SK-N-SH (cell line): ENCODE measurements around the gene FAF2. TPM values are rescaled to one million over a fixed set of nuclear protein-coding genes. Genes with fewer than 3 reads are reported as not detected.
A peak's percentile ranks its signal among the peaks of the same experiment; 100 is the strongest.

ENCODE experiments used
- CTCF ChIA-PET: fragments of 300-600, 350-600 bp; formaldehyde crosslinking; extraction: SDS; loops from one replicate; lab custom pipeline; 2021; lab: Yijun Ruan, JAX
- POLR2A ChIA-PET: fragments of 350-600 bp; sonication (Branson Sonifier 250); formaldehyde crosslinking; extraction: SDS; loops from one replicate; lab custom pipeline; 2020; ENCODE audit warnings: antibody characterized with exemption, inconsistent platforms; lab: Yijun Ruan, JAX
- DNase-seq: peaks from one replicate; pipeline ENCODE4 v3.0.0; 2012
- H2AFZ ChIP-seq: fragments of 200-600 bp; sonication (generic); 2 replicates; pipeline ENCODE4 v1.8.1; 2016; ENCODE audit warnings: antibody characterized with exemption, mild to moderate bottlenecking, low read depth
- H3F3A ChIP-seq: fragments of 200-600 bp; sonication (generic); replicated peaks from 2 replicates; pipeline ENCODE3; 2016; ENCODE audit warnings: antibody characterized with exemption, mild to moderate bottlenecking; ENCODE audit not compliant: insufficient read depth
- H3K27ac ChIP-seq, 2 experiments: fragments of 200-500 bp in 1 of 2; fragments of 200-600 bp in 1 of 2; sonication (Bioruptor generic) in 1 of 2; sonication (generic), shearing (Covaris generic) in 1 of 2; 2 replicates each; pipeline versions ENCODE4 v1.5.1 to v1.6.1; 2014 to 2016; ENCODE audit warnings: low read depth in 2 of 2, inconsistent platforms in 1 of 2, low read length in 1 of 2, mild to moderate bottlenecking in 1 of 2, mixed read lengths in 1 of 2
- H3K27me3 ChIP-seq: fragments of 200-600 bp; sonication (generic), shearing (Covaris generic); 2 replicates; pipeline ENCODE4 v1.6.1; 2016; ENCODE audit warnings: mixed run types; ENCODE audit not compliant: insufficient read depth
- H3K36me3 ChIP-seq, 2 experiments: fragments of 200-500 bp in 1 of 2; fragments of 200-600 bp in 1 of 2; sonication (Bioruptor generic) in 1 of 2; sonication (generic) in 1 of 2; replicated peaks in 1 of 2; 2 replicates each; pipeline versions ENCODE3 to v1.5.1; 2014 to 2016; ENCODE audit warnings: low read length in 1 of 2, mild to moderate bottlenecking in 1 of 2; ENCODE audit not compliant: insufficient read depth in 2 of 2, control insufficient read depth in 1 of 2
- H3K4me1 ChIP-seq, 2 experiments: fragments of 200-500 bp in 1 of 2; fragments of 200-600 bp in 1 of 2; sonication (Bioruptor generic) in 1 of 2; sonication (generic), shearing (Covaris generic) in 1 of 2; 2 replicates each; pipeline versions ENCODE4 v1.5.1 to v1.6.1; 2014 to 2016; ENCODE audit warnings: low read depth in 1 of 2, low read length in 1 of 2, mixed run types in 1 of 2; ENCODE audit not compliant: insufficient read depth in 2 of 2, control insufficient read depth in 1 of 2
- H3K4me2 ChIP-seq: fragments of 200-600 bp; sonication (generic), shearing (Covaris generic); 2 replicates; pipeline ENCODE4 v1.6.1; 2017; ENCODE audit warnings: mixed run types
- H3K4me3 ChIP-seq, 2 experiments: fragments of 200-500 bp in 1 of 2; fragments of 200-600 bp in 1 of 2; sonication (Bioruptor generic) in 1 of 2; sonication (generic), shearing (Covaris generic) in 1 of 2; 2 replicates each; pipeline versions ENCODE4 v1.5.1 to v1.8.1; 2014 to 2016; ENCODE audit warnings: low read depth in 2 of 2, inconsistent platforms in 1 of 2, low read length in 1 of 2, mild to moderate bottlenecking in 1 of 2, mixed read lengths in 1 of 2, moderate library complexity in 1 of 2
- H3K79me2 ChIP-seq: fragments of 200-600 bp; sonication (generic); 2 replicates; pipeline ENCODE4 v1.8.1; 2017; ENCODE audit warnings: mild to moderate bottlenecking; ENCODE audit not compliant: insufficient read depth
- H3K9ac ChIP-seq: fragments of 200-600 bp; sonication (generic); 2 replicates; pipeline ENCODE4 v1.6.1; 2017; ENCODE audit warnings: mixed run types
- H3K9me2 ChIP-seq: fragments of 200-600 bp; sonication (generic); 2 replicates; pipeline ENCODE4 v1.6.1; 2017; ENCODE audit warnings: mixed run types
- H3K9me3 ChIP-seq: fragments of 200-600 bp; sonication (generic); 2 replicates; pipeline ENCODE4 v1.6.1; 2017; ENCODE audit warnings: mixed run types, mild to moderate bottlenecking, moderate library complexity
- H4K20me1 ChIP-seq: fragments of 200-600 bp; sonication (generic); 2 replicates; pipeline ENCODE4 v1.6.1; 2017; ENCODE audit warnings: mild to moderate bottlenecking, mixed run types; ENCODE audit not compliant: insufficient read depth
- ELF1 ChIP-seq: IDR thresholded peaks from 2 replicates; pipeline ENCODE4 v1.4.0; 2012
- EP300 ChIP-seq, 2 experiments: IDR thresholded peaks; 2 replicates each; pipeline versions ENCODE4 v1.4.0 to v1.6.1; 2012; ENCODE audit warnings: borderline replicate concordance in 1 of 2, low read depth in 1 of 2, low read length in 1 of 2
- FOSL2 ChIP-seq: IDR thresholded peaks from 2 replicates; pipeline ENCODE4 v1.4.0; 2012; ENCODE audit warnings: low read depth, mild to moderate bottlenecking, moderate library complexity, borderline replicate concordance
- FOXJ3 ChIP-seq: sonication (generic); formaldehyde crosslinking; IDR thresholded peaks from 2 replicates; pipeline ENCODE4 v1.5.1; 2020; ENCODE audit warnings: mild to moderate bottlenecking, missing genetic modification reagents
- JUND ChIP-seq: IDR thresholded peaks from 2 replicates; pipeline ENCODE4 v1.4.0; 2012
- MAX ChIP-seq: IDR thresholded peaks from 2 replicates; pipeline ENCODE4 v1.4.0; 2012; ENCODE audit warnings: low read depth
- MEF2A ChIP-seq: IDR thresholded peaks from 2 replicates; pipeline ENCODE4 v1.4.0; 2012; ENCODE audit warnings: low read depth, borderline replicate concordance
- NFIC ChIP-seq: IDR thresholded peaks from 2 replicates; pipeline ENCODE4 v1.4.0; 2012; ENCODE audit warnings: borderline replicate concordance
- NRF1 ChIP-seq: IDR thresholded peaks from 2 replicates; pipeline ENCODE4 v1.6.1; 2012; ENCODE audit warnings: low read depth, mild to moderate bottlenecking, low read length
- POLR2AphosphoS5 ChIP-seq: IDR thresholded peaks from 2 replicates; pipeline ENCODE4 v1.6.1; 2012; ENCODE audit warnings: low read depth, low read length
- RFX5 ChIP-seq: IDR thresholded peaks from 2 replicates; pipeline ENCODE4 v1.6.1; 2012; ENCODE audit warnings: mild to moderate bottlenecking, improper control_type of control experiment, low read length
- RXRA ChIP-seq: IDR thresholded peaks from 2 replicates; pipeline ENCODE4 v1.4.0; 2012; ENCODE audit warnings: low read depth, mild to moderate bottlenecking, borderline replicate concordance
- SIN3A ChIP-seq: IDR thresholded peaks from 2 replicates; pipeline ENCODE4 v1.6.1; 2012; ENCODE audit warnings: low read depth, mild to moderate bottlenecking, low read length, moderate library complexity, borderline replicate concordance
- SMC3 ChIP-seq: IDR thresholded peaks from 2 replicates; pipeline ENCODE4 v1.6.1; 2012; ENCODE audit warnings: low read depth, low read length, improper control_type of control experiment
- TAF1 ChIP-seq: IDR thresholded peaks from 2 replicates; pipeline ENCODE4 v1.6.1; 2012; ENCODE audit warnings: low read depth, mild to moderate bottlenecking, low read length, moderate library complexity, borderline replicate concordance
- TCF12 ChIP-seq: IDR thresholded peaks from 2 replicates; pipeline ENCODE4 v1.4.0; 2012
- USF1 ChIP-seq: IDR thresholded peaks from 2 replicates; pipeline ENCODE4 v1.4.0; 2012; ENCODE audit warnings: low read depth, borderline replicate concordance
- USF2 ChIP-seq: fragments of 150-350 bp; IDR thresholded peaks from 2 replicates; pipeline ENCODE4 v1.6.1; 2017; ENCODE audit warnings: antibody characterized with exemption, low read length, low read depth, borderline replicate concordance
- WGBS: methylation state at CpG from one replicate; pipeline ENCODE4 v1.1.6; 2017; ENCODE audit warnings: low lambda C conversion rate; 5-methylcytosine and 5-hydroxymethylcytosine counted together
- polyA plus RNA-seq, 3 experiments: library from polyadenylated mRNA; depleted of rRNA; stranded (reverse); fragments of >200 nt; gene quantifications; 2 replicates each; pipeline ENCODE4 v1.2.3, GENCODE V29; 2012
- TF ChIP-seq, protein P1 (sequence below): fragments of 150-350 bp; IDR thresholded peaks from 2 replicates; pipeline ENCODE4 v1.6.1; 2016; ENCODE audit warnings: mild to moderate bottlenecking, low read depth, low read length
- TF ChIP-seq, protein P2 (sequence below): fragments of 200-600 bp; sonication (generic); IDR thresholded peaks from 2 replicates; pipeline ENCODE4 v1.6.1; 2017; ENCODE audit warnings: antibody characterized with exemption, mild to moderate bottlenecking, moderate library complexity
- TF ChIP-seq, protein P3 (sequence below): IDR thresholded peaks from 2 replicates; pipeline ENCODE4 v1.4.0; 2012; ENCODE audit warnings: low read depth, borderline replicate concordance
- TF ChIP-seq, protein P4 (sequence below): IDR thresholded peaks from 2 replicates; pipeline ENCODE4; 2012

FAF2 gene
- polyA plus RNA-seq, 1 of the 3 experiments (the other 2 are of a cell fraction), result 25.5 TPM

DNA sequence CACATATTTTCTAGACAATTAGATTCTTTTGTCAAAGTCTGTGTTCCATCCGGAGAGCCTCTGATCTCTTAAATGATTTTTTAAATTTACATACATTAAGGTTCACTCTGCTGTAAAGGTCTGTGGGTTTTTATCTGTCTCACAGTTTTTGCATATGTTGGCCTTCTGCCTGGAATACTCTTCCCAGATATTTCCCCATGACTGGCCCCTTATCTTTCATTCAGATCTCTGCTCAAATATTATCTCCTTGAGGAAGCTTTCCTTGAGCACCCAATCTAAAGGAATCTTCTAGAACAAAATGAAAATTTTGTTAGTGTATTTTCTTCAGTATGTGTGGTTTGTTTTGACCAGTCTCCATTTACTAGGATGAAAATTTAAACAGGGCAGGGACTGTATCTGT is 26.3 kb downstream of the FAF2 start:
- H3K36me3 ChIP-seq, result peaks cover 7 to 23% of the 10 kb centered on the region in 2 experiments
- H3K27me3 ChIP-seq, result no peaks in the 10 kb centered on the region
- H3K9ac ChIP-seq, result no peak overlapping the region
- CTCF ChIA-PET, result interaction anchor here (3.7 kb wide), 1 partner anchor 26 kb away, joined by 19 read pairs; the partner anchor contains the start of gene FAF2
- H3K4me3 ChIP-seq, result no peak overlapping the region
- peaks cover 25% of the 10 kb centered on the region for H3F3A ChIP-seq
- POLR2A ChIA-PET, result no interaction called here
- peak overlapping the region; percentile 31; the same call in 1 of the 2 replicates for H3K4me2 ChIP-seq
- H2AFZ ChIP-seq, result no peak overlapping the region
- H3K79me2 ChIP-seq, result peaks cover 87% of the 10 kb centered on the region
- H3K9me3 ChIP-seq, result no peaks in the 10 kb centered on the region
- DNase-seq, result peak; percentile 20
- 0 out of 4 replicates have a peak, but pooled peaks cover 0 to 7% of the 10 kb centered on the region in 2 experiments for H3K4me1 ChIP-seq
- 14% methylated on average over 1 of the region's 1 CpG for whole genome bisulfite sequencing
- H3K27ac ChIP-seq, result peak overlapping the region; percentile 45 to 72; a peak in 3 of 4 replicates
- H4K20me1 ChIP-seq, result peaks cover 32% of the 10 kb centered on the region
- no peaks in the 10 kb centered on the region for H3K9me2 ChIP-seq
- TF ChIP-seq, protein P1, sequence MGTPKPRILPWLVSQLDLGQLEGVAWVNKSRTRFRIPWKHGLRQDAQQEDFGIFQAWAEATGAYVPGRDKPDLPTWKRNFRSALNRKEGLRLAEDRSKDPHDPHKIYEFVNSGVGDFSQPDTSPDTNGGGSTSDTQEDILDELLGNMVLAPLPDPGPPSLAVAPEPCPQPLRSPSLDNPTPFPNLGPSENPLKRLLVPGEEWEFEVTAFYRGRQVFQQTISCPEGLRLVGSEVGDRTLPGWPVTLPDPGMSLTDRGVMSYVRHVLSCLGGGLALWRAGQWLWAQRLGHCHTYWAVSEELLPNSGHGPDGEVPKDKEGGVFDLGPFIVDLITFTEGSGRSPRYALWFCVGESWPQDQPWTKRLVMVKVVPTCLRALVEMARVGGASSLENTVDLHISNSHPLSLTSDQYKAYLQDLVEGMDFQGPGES, result no peak
- TF ChIP-seq, protein P2, sequence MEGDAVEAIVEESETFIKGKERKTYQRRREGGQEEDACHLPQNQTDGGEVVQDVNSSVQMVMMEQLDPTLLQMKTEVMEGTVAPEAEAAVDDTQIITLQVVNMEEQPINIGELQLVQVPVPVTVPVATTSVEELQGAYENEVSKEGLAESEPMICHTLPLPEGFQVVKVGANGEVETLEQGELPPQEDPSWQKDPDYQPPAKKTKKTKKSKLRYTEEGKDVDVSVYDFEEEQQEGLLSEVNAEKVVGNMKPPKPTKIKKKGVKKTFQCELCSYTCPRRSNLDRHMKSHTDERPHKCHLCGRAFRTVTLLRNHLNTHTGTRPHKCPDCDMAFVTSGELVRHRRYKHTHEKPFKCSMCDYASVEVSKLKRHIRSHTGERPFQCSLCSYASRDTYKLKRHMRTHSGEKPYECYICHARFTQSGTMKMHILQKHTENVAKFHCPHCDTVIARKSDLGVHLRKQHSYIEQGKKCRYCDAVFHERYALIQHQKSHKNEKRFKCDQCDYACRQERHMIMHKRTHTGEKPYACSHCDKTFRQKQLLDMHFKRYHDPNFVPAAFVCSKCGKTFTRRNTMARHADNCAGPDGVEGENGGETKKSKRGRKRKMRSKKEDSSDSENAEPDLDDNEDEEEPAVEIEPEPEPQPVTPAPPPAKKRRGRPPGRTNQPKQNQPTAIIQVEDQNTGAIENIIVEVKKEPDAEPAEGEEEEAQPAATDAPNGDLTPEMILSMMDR, result no peak
- TF ChIP-seq, protein P3, sequence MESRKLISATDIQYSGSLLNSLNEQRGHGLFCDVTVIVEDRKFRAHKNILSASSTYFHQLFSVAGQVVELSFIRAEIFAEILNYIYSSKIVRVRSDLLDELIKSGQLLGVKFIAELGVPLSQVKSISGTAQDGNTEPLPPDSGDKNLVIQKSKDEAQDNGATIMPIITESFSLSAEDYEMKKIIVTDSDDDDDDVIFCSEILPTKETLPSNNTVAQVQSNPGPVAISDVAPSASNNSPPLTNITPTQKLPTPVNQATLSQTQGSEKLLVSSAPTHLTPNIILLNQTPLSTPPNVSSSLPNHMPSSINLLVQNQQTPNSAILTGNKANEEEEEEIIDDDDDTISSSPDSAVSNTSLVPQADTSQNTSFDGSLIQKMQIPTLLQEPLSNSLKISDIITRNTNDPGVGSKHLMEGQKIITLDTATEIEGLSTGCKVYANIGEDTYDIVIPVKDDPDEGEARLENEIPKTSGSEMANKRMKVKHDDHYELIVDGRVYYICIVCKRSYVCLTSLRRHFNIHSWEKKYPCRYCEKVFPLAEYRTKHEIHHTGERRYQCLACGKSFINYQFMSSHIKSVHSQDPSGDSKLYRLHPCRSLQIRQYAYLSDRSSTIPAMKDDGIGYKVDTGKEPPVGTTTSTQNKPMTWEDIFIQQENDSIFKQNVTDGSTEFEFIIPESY, result no peak
- TF ChIP-seq JUND (peak; percentile 49; the same call in 1 of the 2 replicates), NRF1 (no peak), FOXJ3 (CRISPR knock-in tag) (no peak), POLR2AphosphoS5 (no peak), FOSL2 (no peak; the same call in 1 of the 2 replicates), EP300 (IDR thresholded peaks at IDR 0.05; ENCODE audit: borderline replicate concordance in 1 of 2, low read depth in 1 of 2, low read length in 1 of 2) (no peak), MAX (0 out of 2 replicates have a peak, but pooled peaks have one; percentile 19), MEF2A (no peak), TAF1 (no peak), ELF1 (no peak), RFX5 (no peak), TCF12 (peak; percentile 24; the same call in 1 of the 2 replicates), USF1 (no peak), SMC3 (no peak), RXRA (no peak), USF2 (no peak), SIN3A (no peak), NFIC (peak; percentile 48; the same call in 1 of the 2 replicates)
- TF ChIP-seq, protein P4, sequence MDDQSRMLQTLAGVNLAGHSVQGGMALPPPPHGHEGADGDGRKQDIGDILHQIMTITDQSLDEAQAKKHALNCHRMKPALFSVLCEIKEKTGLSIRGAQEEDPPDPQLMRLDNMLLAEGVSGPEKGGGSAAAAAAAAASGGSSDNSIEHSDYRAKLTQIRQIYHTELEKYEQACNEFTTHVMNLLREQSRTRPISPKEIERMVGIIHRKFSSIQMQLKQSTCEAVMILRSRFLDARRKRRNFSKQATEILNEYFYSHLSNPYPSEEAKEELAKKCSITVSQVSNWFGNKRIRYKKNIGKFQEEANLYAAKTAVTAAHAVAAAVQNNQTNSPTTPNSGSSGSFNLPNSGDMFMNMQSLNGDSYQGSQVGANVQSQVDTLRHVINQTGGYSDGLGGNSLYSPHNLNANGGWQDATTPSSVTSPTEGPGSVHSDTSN, result 0 out of 2 replicates have a peak, but pooled peaks have one; percentile 17
